Esophagus muscularis mucosa (tissue), 4 donors: Measurements from ENCODE around the gene SAV1. TPM values are rescaled to one million over a fixed set of nuclear protein-coding genes. Genes with fewer than 3 reads are reported as not detected.

ENCODE experiments used
- DNase-seq: peaks from one replicate; pipeline ENCODE4 v3.0.0-alpha.2; 2017; ENCODE audit errors: extremely low spot score
- H3K27ac ChIP-seq, 4 donors: fragments of 200-600 bp; sonication (generic); replicated peaks in 1 of 4; 1 replicate in 3 of 4; 2 replicates in 1 of 4; pipeline ENCODE4 v1.5.1; 2016 to 2019; ENCODE audit warnings: mild to moderate bottlenecking in 1 of 4
- H3K27me3 ChIP-seq, 4 donors: fragments of 200-600 bp; sonication (generic); one replicate each; pipeline versions ENCODE4 v1.5.1 to v1.6.0; 2016 to 2019
- H3K36me3 ChIP-seq, 4 donors: fragments of 200-600 bp; sonication (generic); one replicate each; pipeline ENCODE4 v1.5.1; 2016 to 2019
- H3K4me1 ChIP-seq, 4 donors: fragments of 200-600 bp; sonication (generic); one replicate each; pipeline ENCODE4 v1.5.1; 2016 to 2019
- H3K4me3 ChIP-seq, 4 donors: fragments of 200-600 bp; sonication (generic); 1 replicate in 2 of 4; 2 replicates in 2 of 4; pipeline ENCODE4 v1.5.1; 2016 to 2019; ENCODE audit warnings: mild to moderate bottlenecking in 4 of 4, moderate library complexity in 1 of 4
- H3K9me3 ChIP-seq, 4 donors: fragments of 200-600 bp; sonication (generic); 1 replicate in 3 of 4; 2 replicates in 1 of 4; pipeline ENCODE4 v1.5.1; 2016 to 2019
- EP300 ChIP-seq: sonication (generic); formaldehyde crosslinking; IDR thresholded peaks from one replicate; pipeline ENCODE4 v1.6.1; 2017; ENCODE audit warnings: antibody characterized with exemption
- POLR2A ChIP-seq: fragments of 450-650 bp; IDR thresholded peaks from one replicate; pipeline ENCODE4 v1.6.1; 2017; ENCODE audit warnings: antibody characterized with exemption, moderate library complexity, mild to moderate bottlenecking, low read depth
- POLR2AphosphoS5 ChIP-seq, 2 donors: sonication (generic); formaldehyde crosslinking; IDR thresholded peaks; one replicate each; pipeline ENCODE4 v1.6.1; 2017; ENCODE audit warnings: antibody characterized with exemption in 2 of 2
- WGBS: methylation state at CpG from one replicate; pipeline ENCODE4 v1.1.5; 2018; 5-methylcytosine and 5-hydroxymethylcytosine counted together
- intact Hi-C: fragments of 100-400 bp; cut with DNase I; formaldehyde crosslinking; loops from one replicate; pipeline ENCODE4 v1.15.1; 2023
- total RNA-seq, 4 donors: library from RNA; depleted of rRNA; stranded (reverse); fragments of >200 nt; gene quantifications; one replicate each; pipeline versions ENCODE4 v1.1.0 to v1.2.1, GENCODE V29; 2016
- TF ChIP-seq, protein P1 (sequence below), 3 experiments: fragments of 200-600 bp in 2 of 3; fragments of 450-650 bp in 1 of 3; sonication (generic) in 2 of 3; IDR thresholded peaks; one replicate each; pipeline ENCODE4 v1.5.1; 2017 to 2019; ENCODE audit warnings: antibody characterized with exemption in 3 of 3, mild to moderate bottlenecking in 2 of 3, moderate library complexity in 1 of 3

The SAV1 gene
- total RNA-seq, 4 donors from 2014 or later = 34.5 to 48.5 (median 40.2) TPM

DNA sequence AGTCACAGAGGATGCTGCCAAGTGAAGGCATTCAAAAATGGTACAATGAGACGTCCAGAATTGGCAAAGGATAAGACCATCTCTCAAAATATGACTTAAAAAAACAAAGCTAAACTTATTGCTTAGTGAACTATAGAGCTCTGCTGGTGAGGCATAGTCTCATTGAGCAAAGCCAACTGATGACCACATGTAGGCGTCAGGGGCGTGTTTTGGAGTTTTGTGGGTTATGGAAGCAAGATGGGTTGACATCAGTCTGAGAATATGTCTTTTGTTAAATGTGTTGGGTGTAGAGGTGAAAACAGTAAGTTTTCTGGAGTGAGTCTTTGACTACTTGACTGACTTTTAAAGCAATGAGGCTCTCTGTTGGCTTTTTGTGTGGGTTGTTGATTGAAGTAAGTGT, 60.9 kb downstream of the SAV1 start:
- no peaks in the 10 kb centered on the region for H3K9me3 ChIP-seq
- H3K4me3 ChIP-seq = no peak overlapping the region
- no peak overlapping the region for H3K27ac ChIP-seq
- H3K36me3 ChIP-seq = no peaks in the 10 kb centered on the region
- H3K4me1 ChIP-seq = no peaks in the 10 kb centered on the region
- intact Hi-C loops = loop anchor here (10.0 kb wide), 1 partner anchor 248 kb away; no protein-coding TSS in a partner anchor
- 81% methylated on average over 3 of the region's 3 CpGs for WGBS
- TF ChIP-seq, protein P1, sequence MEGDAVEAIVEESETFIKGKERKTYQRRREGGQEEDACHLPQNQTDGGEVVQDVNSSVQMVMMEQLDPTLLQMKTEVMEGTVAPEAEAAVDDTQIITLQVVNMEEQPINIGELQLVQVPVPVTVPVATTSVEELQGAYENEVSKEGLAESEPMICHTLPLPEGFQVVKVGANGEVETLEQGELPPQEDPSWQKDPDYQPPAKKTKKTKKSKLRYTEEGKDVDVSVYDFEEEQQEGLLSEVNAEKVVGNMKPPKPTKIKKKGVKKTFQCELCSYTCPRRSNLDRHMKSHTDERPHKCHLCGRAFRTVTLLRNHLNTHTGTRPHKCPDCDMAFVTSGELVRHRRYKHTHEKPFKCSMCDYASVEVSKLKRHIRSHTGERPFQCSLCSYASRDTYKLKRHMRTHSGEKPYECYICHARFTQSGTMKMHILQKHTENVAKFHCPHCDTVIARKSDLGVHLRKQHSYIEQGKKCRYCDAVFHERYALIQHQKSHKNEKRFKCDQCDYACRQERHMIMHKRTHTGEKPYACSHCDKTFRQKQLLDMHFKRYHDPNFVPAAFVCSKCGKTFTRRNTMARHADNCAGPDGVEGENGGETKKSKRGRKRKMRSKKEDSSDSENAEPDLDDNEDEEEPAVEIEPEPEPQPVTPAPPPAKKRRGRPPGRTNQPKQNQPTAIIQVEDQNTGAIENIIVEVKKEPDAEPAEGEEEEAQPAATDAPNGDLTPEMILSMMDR (IDR thresholded peaks at IDR 0.05) = no peak
- TF ChIP-seq POLR2AphosphoS5 (IDR thresholded peaks at IDR 0.05) (no peak), POLR2A (no peak), EP300 (no peak)
- H3K27me3 ChIP-seq = no peaks in the 10 kb centered on the region
- no peak for DNase-seq

GRCh38 chr14:50606468-50606867, 61.6 kb downstream of the SAV1 start:
- no peak overlapping the region for H3K4me3 ChIP-seq
- no peaks in the 10 kb centered on the region for H3K27me3 ChIP-seq
- H3K9me3 ChIP-seq = no peaks in the 10 kb centered on the region
- H3K4me1 ChIP-seq = no peaks in the 10 kb centered on the region
- TF ChIP-seq EP300 = no peak
- no peak for TF ChIP-seq POLR2AphosphoS5 (IDR thresholded peaks at IDR 0.05)
- no peak for TF ChIP-seq POLR2A
- TF ChIP-seq, protein P1 (IDR thresholded peaks at IDR 0.05) = no peak
- no peak for DNase-seq
- intact Hi-C loops = loop anchor here (10.0 kb wide), 1 partner anchor 248 kb away; no protein-coding TSS in a partner anchor
- H3K27ac ChIP-seq = no peak overlapping the region
- 92% methylated on average over 2 of the region's 2 CpGs for WGBS
- no peaks in the 10 kb centered on the region for H3K36me3 ChIP-seq

DNA sequence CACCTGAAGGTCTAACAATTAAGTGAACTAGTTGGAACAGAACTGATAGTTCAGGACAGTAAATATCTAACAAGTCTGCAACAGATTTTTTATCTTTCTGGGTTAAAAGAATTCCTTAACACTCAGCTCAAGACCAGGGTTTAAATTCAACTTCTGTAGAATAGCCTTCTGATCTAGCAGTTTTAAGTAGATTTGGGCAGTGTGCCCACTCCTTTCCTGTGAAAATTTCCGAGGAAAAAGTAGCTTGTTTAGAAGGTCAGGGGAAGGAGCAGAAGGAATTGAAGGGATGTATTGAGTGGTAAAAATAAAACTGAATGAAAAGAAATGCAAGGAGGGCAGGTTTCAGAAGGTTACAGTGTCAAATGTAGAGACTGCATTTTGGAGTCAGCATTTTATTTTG, 62.3 kb downstream of the SAV1 start:
- no peaks in the 10 kb centered on the region for H3K27me3 ChIP-seq
- no peaks in the 10 kb centered on the region for H3K9me3 ChIP-seq
- intact Hi-C loops = loop anchor here (10.0 kb wide), 1 partner anchor 249 kb away; no protein-coding TSS in a partner anchor
- TF ChIP-seq, protein P1 (IDR thresholded peaks at IDR 0.05) = no peak
- TF ChIP-seq POLR2AphosphoS5 (IDR thresholded peaks at IDR 0.05) (no peak), POLR2A (no peak), EP300 (no peak)
- no peak overlapping the region for H3K4me3 ChIP-seq
- H3K36me3 ChIP-seq = no peaks in the 10 kb centered on the region
- 7% methylated on average over 1 of the region's 1 CpG for WGBS
- no peak for DNase-seq
- no peak overlapping the region for H3K27ac ChIP-seq
- no peaks in the 10 kb centered on the region for H3K4me1 ChIP-seq

DNA sequence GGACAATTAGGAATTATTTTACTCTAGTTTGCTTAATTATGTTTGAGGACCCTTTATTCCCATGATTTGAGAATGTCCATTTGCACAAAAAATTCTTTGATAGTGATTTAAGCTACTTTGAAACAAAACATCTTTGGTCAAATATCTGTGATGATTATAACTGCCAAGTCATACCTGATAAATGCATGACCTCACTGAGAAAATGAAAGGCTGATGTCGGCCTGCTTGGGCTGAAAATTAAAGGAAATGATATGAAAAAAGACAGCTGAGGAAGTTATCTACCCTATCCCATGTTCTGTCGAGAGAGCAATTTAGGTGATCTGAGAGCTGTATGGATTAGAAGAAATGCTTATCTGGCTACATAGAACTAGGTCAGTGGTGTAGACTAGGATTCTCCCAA, 64.5 kb downstream of the SAV1 start:
- Histone ChIP-seq H3K9me3 (no peaks in the 10 kb centered on the region), H3K27ac (no peak overlapping the region), H3K27me3 (no peaks in the 10 kb centered on the region), H3K4me1 (no peaks in the 10 kb centered on the region), H3K36me3 (peaks cover 0 to under 1% (median 0%) of the 10 kb centered on the region in 4 donors), H3K4me3 (no peak overlapping the region)
- WGBS = 58% methylated on average over 2 of the region's 2 CpGs
- intact Hi-C loops = loop anchor here (5.0 to 10.0 kb wide), 2 partner anchors 174 to 251 kb away; no protein-coding TSS in a partner anchor
- DNase-seq = no peak
- TF ChIP-seq POLR2A = no peak
- TF ChIP-seq, protein P1 (IDR thresholded peaks at IDR 0.05) = no peak

- DNase-seq = no peak
- no peaks in the 10 kb centered on the region for H3K9me3 ChIP-seq
- WGBS = 75% methylated on average over 3 of the region's 3 CpGs
- TF ChIP-seq POLR2AphosphoS5 (IDR thresholded peaks at IDR 0.05) = no peak
- TF ChIP-seq, protein P1 (IDR thresholded peaks at IDR 0.05) = no peak
- H3K4me1 ChIP-seq = no peaks in the 10 kb centered on the region
- H3K36me3 ChIP-seq = peaks cover 0 to 10% (median 2%) of the 10 kb centered on the region in 4 donors
- H3K27ac ChIP-seq = no peak overlapping the region
- intact Hi-C loops = loop anchor here (5.0 to 10.0 kb wide), 2 partner anchors 175 to 253 kb away; no protein-coding TSS in a partner anchor
- no peaks in the 10 kb centered on the region for H3K27me3 ChIP-seq
- no peak overlapping the region for H3K4me3 ChIP-seq
Measured at GRCh38 chr14:50602035-50602434, 66.1 kb downstream of the SAV1 start.
